OCI-LY7 (cell line): ENCODE measurements around the gene CALCB. TPM values are rescaled to one million over a fixed set of nuclear protein-coding genes. Genes with fewer than 3 reads are reported as not detected.

Source experiments
- BruUV-seq: library from RNA; stranded (reverse); fragments of 400-500 nt; replicated peaks from 2 replicates; lab custom pipeline; 2021; lab: Mats Ljungman, UMichigan
- CTCF ChIA-PET: fragments of 300-600 bp; sonication (Branson Sonifier 250); formaldehyde crosslinking; loops from one replicate; lab custom pipeline; 2022; ENCODE audit warnings: antibody characterized with exemption; ENCODE audit not compliant: unreplicated experiment; lab: Charles Lee
- POLR2A ChIA-PET: fragments of 300-600 bp; sonication (Branson Sonifier 250); formaldehyde crosslinking; loops from one replicate; lab custom pipeline; 2022; ENCODE audit warnings: antibody characterized with exemption; lab: Charles Lee
- DNase-seq: peaks from one replicate; pipeline ENCODE4 v3.0.0-alpha.2; 2015; ENCODE audit warnings: low spot score
- H2AFZ ChIP-seq: fragments of 200-600 bp; sonication (generic), shearing (Covaris generic); 2 replicates; pipeline ENCODE4 v1.6.1; 2014; ENCODE audit warnings: mild to moderate bottlenecking, antibody characterized with exemption, low read length, moderate library complexity
- H3K27ac ChIP-seq: fragments of 200-600 bp; sonication (generic); 2 replicates; pipeline ENCODE4 v1.5.1; 2014; ENCODE audit warnings: mixed run types, low read depth, mild to moderate bottlenecking, moderate library complexity, low read length, inconsistent platforms; ENCODE audit not compliant: poor library complexity, severe bottlenecking
- H3K36me3 ChIP-seq: fragments of 200-600 bp; sonication (generic); 2 replicates; pipeline ENCODE4 v1.6.1; 2014; ENCODE audit warnings: mild to moderate bottlenecking, antibody characterized with exemption, low read length, moderate library complexity, mixed read lengths; ENCODE audit not compliant: insufficient read depth
- H3K4me1 ChIP-seq: fragments of 200-600 bp; sonication (generic); 2 replicates; pipeline ENCODE4 v1.5.1; 2014; ENCODE audit warnings: mild to moderate bottlenecking, low read length; ENCODE audit not compliant: insufficient read depth, poor library complexity, severe bottlenecking
- H3K4me2 ChIP-seq: fragments of 200-600 bp; sonication (generic); 2 replicates; pipeline ENCODE4 v1.6.1; 2014; ENCODE audit warnings: mild to moderate bottlenecking, low read length
- H3K4me3 ChIP-seq: fragments of 200-600 bp; sonication (generic); 2 replicates; pipeline ENCODE4 v1.5.1; 2014; ENCODE audit warnings: mild to moderate bottlenecking, low read depth, low read length; ENCODE audit not compliant: poor library complexity, severe bottlenecking
- H3K79me2 ChIP-seq: fragments of 200-600 bp; sonication (generic); 2 replicates; pipeline ENCODE4 v1.6.1; 2016; ENCODE audit warnings: low read depth, mild to moderate bottlenecking, low read length, moderate library complexity, mixed read lengths; ENCODE audit not compliant: insufficient read depth
- H3K9me2 ChIP-seq: fragments of 200-600 bp; sonication (generic); 2 replicates; pipeline ENCODE4 v1.6.1; 2016; ENCODE audit warnings: mild to moderate bottlenecking, low read length, mixed read lengths; ENCODE audit not compliant: insufficient read depth
- H3K9me3 ChIP-seq: fragments of 200-600 bp; sonication (generic); 2 replicates; pipeline ENCODE4 v1.6.1; 2014; ENCODE audit warnings: mild to moderate bottlenecking, mixed run types, low read length, mixed read lengths
- H4K20me1 ChIP-seq: fragments of 200-600 bp; sonication (generic); 2 replicates; pipeline ENCODE4 v1.6.1; 2014; ENCODE audit warnings: mild to moderate bottlenecking, antibody characterized with exemption, low read length, moderate library complexity, mixed read lengths; ENCODE audit not compliant: insufficient read depth
- EZH2phosphoT487 ChIP-seq: fragments of 200-600 bp; sonication (generic); IDR thresholded peaks from 2 replicates; pipeline ENCODE4 v1.6.1; 2018; ENCODE audit warnings: low read depth, borderline replicate concordance, mild to moderate bottlenecking, mixed run types, antibody characterized with exemption, low read length, moderate library complexity, mixed read lengths
- intact Hi-C: fragments of 100-400 bp; cut with micrococcal nuclease; formaldehyde crosslinking; loops from one replicate; pipeline ENCODE4 v1.10.0; 2022; ENCODE audit not compliant: unreplicated experiment
- total RNA-seq, 2 experiments: library from RNA; depleted of rRNA in 1 of 2; stranded (reverse); fragments of >200 nt in 1 of 2; shearing (Covaris generic) in 1 of 2; gene quantifications; 2 replicates each; pipeline ENCODE4 v1.2.3, GENCODE V29; 2014 to 2022
- TF ChIP-seq, protein P1 (sequence below): fragments of 200-600 bp; sonication (generic); conservative IDR thresholded peaks from 2 replicates; pipeline ENCODE4 v1.5.1; 2014; ENCODE audit warnings: mild to moderate bottlenecking, antibody characterized with exemption, low read length, moderate library complexity, mixed read lengths

Gene CALCB
- total RNA-seq, 2 experiments from 2014 or later = 0.44 TPM; not detected in 1

DNA sequence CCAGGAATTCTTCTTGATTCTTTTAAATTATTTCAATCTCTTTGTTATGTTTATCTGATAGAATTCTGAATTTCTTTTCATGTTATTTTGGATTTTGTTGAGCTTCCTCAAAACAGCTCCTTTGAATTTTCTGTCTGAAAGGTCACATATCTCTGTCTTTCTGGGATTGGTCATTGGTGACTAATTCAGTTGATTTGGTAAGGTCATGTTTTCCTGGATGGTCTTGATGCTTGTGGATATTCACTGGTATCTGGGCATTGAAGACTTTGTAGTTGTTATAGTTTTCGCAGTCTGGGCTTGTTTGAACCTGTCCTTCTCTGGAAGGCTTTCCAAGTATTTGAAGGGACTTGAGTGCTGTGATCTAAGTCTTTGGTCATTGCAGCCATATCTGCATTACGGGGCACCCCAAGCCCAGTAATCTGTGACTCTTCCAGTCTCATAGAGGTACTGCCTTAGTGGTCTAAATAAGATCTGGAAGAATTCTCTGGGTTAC lies 22.4 kb downstream of the CALCB start:
- no peak overlapping the region for H3K4me2 ChIP-seq
- no peaks in the 10 kb centered on the region for H3K4me1 ChIP-seq
- H2AFZ ChIP-seq = no peak overlapping the region
- H3K36me3 ChIP-seq = no peaks in the 10 kb centered on the region
- CTCF ChIA-PET = no interaction called here
- BruUV-seq = no TSS peak
- H3K27ac ChIP-seq = no peak overlapping the region
- H4K20me1 ChIP-seq = no peaks in the 10 kb centered on the region
- H3K9me2 ChIP-seq = no peaks in the 10 kb centered on the region; the same call in 1 of the 2 replicates
- no peak overlapping the region for H3K4me3 ChIP-seq
- POLR2A ChIA-PET = no interaction called here
- TF ChIP-seq EZH2phosphoT487 = no peak
- TF ChIP-seq, protein P1, sequence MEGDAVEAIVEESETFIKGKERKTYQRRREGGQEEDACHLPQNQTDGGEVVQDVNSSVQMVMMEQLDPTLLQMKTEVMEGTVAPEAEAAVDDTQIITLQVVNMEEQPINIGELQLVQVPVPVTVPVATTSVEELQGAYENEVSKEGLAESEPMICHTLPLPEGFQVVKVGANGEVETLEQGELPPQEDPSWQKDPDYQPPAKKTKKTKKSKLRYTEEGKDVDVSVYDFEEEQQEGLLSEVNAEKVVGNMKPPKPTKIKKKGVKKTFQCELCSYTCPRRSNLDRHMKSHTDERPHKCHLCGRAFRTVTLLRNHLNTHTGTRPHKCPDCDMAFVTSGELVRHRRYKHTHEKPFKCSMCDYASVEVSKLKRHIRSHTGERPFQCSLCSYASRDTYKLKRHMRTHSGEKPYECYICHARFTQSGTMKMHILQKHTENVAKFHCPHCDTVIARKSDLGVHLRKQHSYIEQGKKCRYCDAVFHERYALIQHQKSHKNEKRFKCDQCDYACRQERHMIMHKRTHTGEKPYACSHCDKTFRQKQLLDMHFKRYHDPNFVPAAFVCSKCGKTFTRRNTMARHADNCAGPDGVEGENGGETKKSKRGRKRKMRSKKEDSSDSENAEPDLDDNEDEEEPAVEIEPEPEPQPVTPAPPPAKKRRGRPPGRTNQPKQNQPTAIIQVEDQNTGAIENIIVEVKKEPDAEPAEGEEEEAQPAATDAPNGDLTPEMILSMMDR = no peak
- intact Hi-C loops = no loop called here
- no peaks in the 10 kb centered on the region for H3K79me2 ChIP-seq
- DNase-seq = no peak
- H3K9me3 ChIP-seq = no peaks in the 10 kb centered on the region

DNA sequence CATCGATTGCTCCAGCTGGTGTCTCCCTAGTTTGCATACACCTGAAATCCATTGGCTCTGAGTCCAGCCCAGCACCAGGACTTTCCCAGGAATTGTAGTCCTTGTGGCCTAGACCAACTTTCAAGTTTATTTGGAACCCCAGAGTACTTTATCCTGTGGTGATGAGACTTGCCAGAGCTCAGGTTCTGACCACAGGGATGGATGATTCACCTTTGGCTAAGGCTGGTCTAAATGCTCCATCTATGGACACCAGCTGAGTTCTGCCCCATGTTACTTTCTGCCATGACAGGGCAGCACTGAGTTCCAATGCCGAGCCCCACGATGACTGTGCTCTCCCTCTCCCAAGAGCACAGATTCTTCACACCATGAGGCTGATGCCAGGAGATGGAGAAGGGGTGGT lies 24.0 kb downstream of the CALCB start:
- Histone ChIP-seq H3K27ac (no peak overlapping the region), H3K4me3 (no peak overlapping the region), H3K79me2 (no peaks in the 10 kb centered on the region), H3K9me3 (no peaks in the 10 kb centered on the region), H3K36me3 (no peaks in the 10 kb centered on the region), H3K9me2 (no peaks in the 10 kb centered on the region; the same call in 1 of the 2 replicates), H3K4me1 (no peaks in the 10 kb centered on the region), H2AFZ (no peak overlapping the region), H4K20me1 (no peaks in the 10 kb centered on the region), H3K4me2 (no peak overlapping the region)
- BruUV-seq = no TSS peak
- no peak for DNase-seq
- intact Hi-C loops = no loop called here
- ChIA-PET CTCF (interaction anchor here (0.6 kb wide), 1 partner anchor 42 kb away, joined by 3 read pairs; no protein-coding TSS in a partner anchor), POLR2A (interaction anchor here (0.8 kb wide), 1 partner anchor 13 kb away, joined by 3 read pairs; no protein-coding TSS in a partner anchor)
- TF ChIP-seq, protein P1 = no peak
- TF ChIP-seq EZH2phosphoT487 = no peak

DNA sequence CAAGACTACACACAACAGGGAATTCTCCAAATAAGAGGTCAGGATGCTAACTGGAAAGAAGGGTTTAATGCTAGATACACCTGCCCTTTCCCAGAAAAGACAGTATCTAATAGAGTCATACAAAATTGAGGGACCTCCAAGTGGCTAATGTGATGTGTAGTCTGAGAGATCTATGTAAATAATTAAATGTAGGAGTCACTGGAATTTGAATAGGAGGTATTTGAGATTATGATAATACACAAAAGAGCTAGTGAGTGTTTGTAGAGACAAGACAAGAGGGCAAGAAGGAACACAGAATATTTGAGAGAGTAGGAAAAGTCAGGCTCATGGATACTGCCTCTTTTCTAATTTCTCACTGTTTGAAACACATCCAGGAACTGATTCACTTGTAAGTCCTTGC lies 25.9 kb downstream of the CALCB start:
- Histone ChIP-seq H3K27ac (no peak overlapping the region), H4K20me1 (no peaks in the 10 kb centered on the region), H3K4me2 (no peak overlapping the region), H3K36me3 (no peaks in the 10 kb centered on the region), H3K4me3 (no peak overlapping the region), H3K79me2 (no peaks in the 10 kb centered on the region), H2AFZ (no peak overlapping the region), H3K9me3 (no peaks in the 10 kb centered on the region), H3K4me1 (no peaks in the 10 kb centered on the region), H3K9me2 (no peaks in the 10 kb centered on the region; the same call in 1 of the 2 replicates)
- POLR2A ChIA-PET = interaction anchor here (1.2 to 1.5 kb wide), 3 partner anchors 11 to 108 kb away, joined by 3 to 6 read pairs (median 5); no protein-coding TSS in a partner anchor
- TF ChIP-seq EZH2phosphoT487 = no peak
- TF ChIP-seq, protein P1 = no peak
- CTCF ChIA-PET = no interaction called here
- BruUV-seq = no TSS peak
- intact Hi-C loops = no loop called here
- DNase-seq = no peak
